IPS-18c (cell line): ENCODE measurements around the gene IFT27.

Experiments used
- H3K4me3 ChIP-seq: 2 replicates; pipeline ENCODE4 v1.7.0; 2013; ENCODE audit warnings: low read depth, mild to moderate bottlenecking, low read length, moderate library complexity; ENCODE audit not compliant: insufficient read depth
- H3K9me3 ChIP-seq: one replicate; pipeline ENCODE4 v1.6.1; 2013; ENCODE audit warnings: mild to moderate bottlenecking, low read length, moderate library complexity; ENCODE audit not compliant: control insufficient read depth, insufficient read depth

Gene IFT27

DNA sequence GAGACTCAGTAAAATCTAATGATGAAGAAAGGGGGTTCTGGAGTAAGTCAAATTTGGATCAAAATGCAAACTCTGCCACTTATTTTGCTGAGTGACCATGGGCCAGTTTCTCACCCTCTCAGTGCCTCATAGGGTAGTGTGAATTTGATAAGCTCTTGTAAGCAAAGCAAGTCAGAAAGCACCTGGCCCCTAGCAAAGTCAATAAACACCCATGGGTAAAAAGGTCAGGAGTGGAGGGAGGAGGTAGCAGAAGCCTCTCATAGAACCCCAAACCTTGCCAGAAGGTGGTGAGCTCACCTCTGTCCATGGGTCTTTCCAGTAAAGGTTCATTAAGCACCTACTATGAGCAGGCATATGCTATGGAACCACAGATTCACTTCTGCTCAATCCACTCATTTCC is 53.9 kb downstream of the IFT27 start:
- no peak overlapping the region for H3K4me3 ChIP-seq
- H3K9me3 ChIP-seq, result no peaks in the 10 kb centered on the region

- H3K9me3 ChIP-seq, result no peaks in the 10 kb centered on the region
- H3K4me3 ChIP-seq, result no peak overlapping the region
Measured at GRCh38 chr22:36715647-36716046, 60.3 kb downstream of the IFT27 start.

GRCh38 chr22:36714110-36714509 is 61.8 kb downstream of the IFT27 start:
- Histone ChIP-seq H3K4me3 (no peak overlapping the region), H3K9me3 (no peaks in the 10 kb centered on the region)

DNA sequence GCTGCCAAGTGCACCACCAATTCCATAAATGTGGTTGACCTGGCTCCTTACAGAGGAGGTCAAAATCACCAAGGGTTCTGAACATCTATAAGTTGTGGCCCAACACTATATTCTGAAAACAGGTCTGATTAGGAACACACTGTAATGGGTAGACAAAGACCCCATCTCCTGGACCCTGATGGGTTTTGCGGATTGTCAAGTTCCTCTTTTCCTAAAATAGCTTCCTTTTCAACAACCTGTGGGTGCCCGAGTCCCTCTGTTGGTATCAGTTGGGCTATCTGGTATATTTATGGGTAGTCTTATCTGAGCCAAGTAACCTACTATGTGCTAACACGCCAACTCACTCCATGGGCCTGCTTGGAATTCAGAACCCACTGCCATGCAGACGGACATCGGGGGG is 62.5 kb downstream of the IFT27 start:
- Histone ChIP-seq H3K9me3 (no peaks in the 10 kb centered on the region), H3K4me3 (no peak overlapping the region)
